ENCODE data around the gene PDGFRA. TPM values are rescaled to one million over a fixed set of nuclear protein-coding genes. Genes with fewer than 3 reads are reported as not detected.

PDGFRA gene
- polyA plus RNA-seq, 1 donor from 2014 or later, result 0.43 TPM

GRCh38 chr4:54276641-54277430, 47.7 kb downstream of the PDGFRA start:
- no peaks in the 10 kb centered on the region for H3K9me3 ChIP-seq (ENCODE audit: low read length)
- no peaks in the 10 kb centered on the region for H3K36me3 ChIP-seq (ENCODE audit: insufficient read depth, low read length)
- no peaks in the 10 kb centered on the region for H3K79me2 ChIP-seq (replicated peaks; ENCODE audit: insufficient read depth, low read length)
- peak overlapping the region; percentile 36 for H3K4me3 ChIP-seq (ENCODE audit: low read length)
- H3K27ac ChIP-seq (ENCODE audit: low read length), result no peak overlapping the region
- no peaks in the 10 kb centered on the region for H3K9me2 ChIP-seq (ENCODE audit: insufficient read depth, low read length)
- H3K4me2 ChIP-seq (ENCODE audit: low read length), result no peak overlapping the region
- no peak overlapping the region for H2AFZ ChIP-seq (ENCODE audit: low read depth, low read length)
- H3K9ac ChIP-seq (ENCODE audit: low read length), result no peak overlapping the region
- no peaks in the 10 kb centered on the region for H4K20me1 ChIP-seq (ENCODE audit: insufficient read depth)
- H3K27me3 ChIP-seq (ENCODE audit: insufficient read depth, low read depth, low read length), result no peaks in the 10 kb centered on the region
- no peak for TF ChIP-seq SMC3 (conservative IDR thresholded peaks at IDR 0.05; ENCODE audit: poor library complexity)
- no peaks in the 10 kb centered on the region for H3F3A ChIP-seq (ENCODE audit: insufficient read depth, low read length, poor library complexity, severe bottlenecking)

GRCh38 chr4:54277691-54278090, 48.6 kb downstream of the PDGFRA start:
- H3K36me3 ChIP-seq (ENCODE audit: insufficient read depth, low read length), result no peaks in the 10 kb centered on the region

GRCh38 chr4:54278216-54278615, 49.1 kb downstream of the PDGFRA start:
- Histone ChIP-seq H2AFZ (ENCODE audit: low read depth, low read length) (no peak overlapping the region), H3K27me3 (ENCODE audit: insufficient read depth, low read depth, low read length) (no peaks in the 10 kb centered on the region), H3K4me2 (ENCODE audit: low read length) (no peak overlapping the region), H3K9me2 (ENCODE audit: insufficient read depth, low read length) (no peaks in the 10 kb centered on the region), H3K36me3 (ENCODE audit: insufficient read depth, low read length) (no peaks in the 10 kb centered on the region), H3K79me2 (replicated peaks; ENCODE audit: insufficient read depth, low read length) (no peaks in the 10 kb centered on the region), H3K27ac (ENCODE audit: low read length) (no peak overlapping the region), H3K9me3 (ENCODE audit: low read length) (peaks cover 4% of the 10 kb centered on the region), H4K20me1 (ENCODE audit: insufficient read depth) (no peaks in the 10 kb centered on the region), H3K4me3 (ENCODE audit: low read length) (no peak overlapping the region), H3K9ac (ENCODE audit: low read length) (no peak overlapping the region), H3F3A (ENCODE audit: insufficient read depth, low read length, poor library complexity, severe bottlenecking) (no peaks in the 10 kb centered on the region)
- no peak for TF ChIP-seq CTCF (IDR thresholded peaks at IDR 0.05; ENCODE audit: poor library complexity, severe bottlenecking)

More at GRCh38 chr4:54277691-54278090, 48.6 kb downstream of the PDGFRA start:
- H3K79me2 ChIP-seq (replicated peaks; ENCODE audit: insufficient read depth, low read length), result no peaks in the 10 kb centered on the region
- no peaks in the 10 kb centered on the region for H3F3A ChIP-seq (ENCODE audit: insufficient read depth, low read length, poor library complexity, severe bottlenecking)
- no peak overlapping the region for H3K27ac ChIP-seq (ENCODE audit: low read length)
- H3K9ac ChIP-seq (ENCODE audit: low read length), result no peak overlapping the region
- H3K9me2 ChIP-seq (ENCODE audit: insufficient read depth, low read length), result no peaks in the 10 kb centered on the region
- H4K20me1 ChIP-seq (ENCODE audit: insufficient read depth), result no peaks in the 10 kb centered on the region
- no peak for TF ChIP-seq TAF1 (IDR thresholded peaks at IDR 0.05; ENCODE audit: low read depth)
- H2AFZ ChIP-seq (ENCODE audit: low read depth, low read length), result no peak overlapping the region
- H3K9me3 ChIP-seq (ENCODE audit: low read length), result no peaks in the 10 kb centered on the region
- no peak overlapping the region for H3K4me3 ChIP-seq (ENCODE audit: low read length)
- H3K4me2 ChIP-seq (ENCODE audit: low read length), result no peak overlapping the region
- H3K27me3 ChIP-seq (ENCODE audit: insufficient read depth, low read depth, low read length), result no peaks in the 10 kb centered on the region

- Histone ChIP-seq H3K4me3 (ENCODE audit: low read length) (no peak overlapping the region), H3K4me2 (ENCODE audit: low read length) (no peak overlapping the region), H3K9me2 (ENCODE audit: insufficient read depth, low read length) (no peaks in the 10 kb centered on the region), H3K9ac (ENCODE audit: low read length) (no peak overlapping the region), H3K27ac (ENCODE audit: low read length) (no peak overlapping the region), H3K36me3 (ENCODE audit: insufficient read depth, low read length) (no peaks in the 10 kb centered on the region), H3F3A (ENCODE audit: insufficient read depth, low read length, poor library complexity, severe bottlenecking) (no peaks in the 10 kb centered on the region), H3K27me3 (ENCODE audit: insufficient read depth, low read depth, low read length) (no peaks in the 10 kb centered on the region), H3K79me2 (replicated peaks; ENCODE audit: insufficient read depth, low read length) (no peaks in the 10 kb centered on the region), H4K20me1 (ENCODE audit: insufficient read depth) (no peaks in the 10 kb centered on the region), H3K9me3 (ENCODE audit: low read length) (peaks cover 5% of the 10 kb centered on the region), H2AFZ (ENCODE audit: low read depth, low read length) (no peak overlapping the region)
- TF ChIP-seq CTCF (IDR thresholded peaks at IDR 0.05; ENCODE audit: poor library complexity, severe bottlenecking), result no peak
- no peak for TF ChIP-seq REST (IDR thresholded peaks at IDR 0.05; ENCODE audit: borderline replicate concordance)
- TF ChIP-seq SMC3 (conservative IDR thresholded peaks at IDR 0.05; ENCODE audit: poor library complexity), result no peak
- TF ChIP-seq MXI1 (conservative IDR thresholded peaks at IDR 0.05; ENCODE audit: poor library complexity, severe bottlenecking), result no peak
- no peak for TF ChIP-seq EP300 (conservative IDR thresholded peaks at IDR 0.05; ENCODE audit: poor library complexity, severe bottlenecking)
- TF ChIP-seq TAF1 (IDR thresholded peaks at IDR 0.05; ENCODE audit: low read depth), result no peak
These were observed 52.1 kb downstream of the PDGFRA start for GRCh38 chr4:54281054-54281766.

Measured in neural cell (in vitro differentiated cells).